ENCODE data around the gene MFNG.
"Not testable (repeated sequence)": the region's sequence is repeated elsewhere in the genome, so short reads cannot be mapped to it uniquely, and the experiment has no call there.

Gene MFNG

DNA sequence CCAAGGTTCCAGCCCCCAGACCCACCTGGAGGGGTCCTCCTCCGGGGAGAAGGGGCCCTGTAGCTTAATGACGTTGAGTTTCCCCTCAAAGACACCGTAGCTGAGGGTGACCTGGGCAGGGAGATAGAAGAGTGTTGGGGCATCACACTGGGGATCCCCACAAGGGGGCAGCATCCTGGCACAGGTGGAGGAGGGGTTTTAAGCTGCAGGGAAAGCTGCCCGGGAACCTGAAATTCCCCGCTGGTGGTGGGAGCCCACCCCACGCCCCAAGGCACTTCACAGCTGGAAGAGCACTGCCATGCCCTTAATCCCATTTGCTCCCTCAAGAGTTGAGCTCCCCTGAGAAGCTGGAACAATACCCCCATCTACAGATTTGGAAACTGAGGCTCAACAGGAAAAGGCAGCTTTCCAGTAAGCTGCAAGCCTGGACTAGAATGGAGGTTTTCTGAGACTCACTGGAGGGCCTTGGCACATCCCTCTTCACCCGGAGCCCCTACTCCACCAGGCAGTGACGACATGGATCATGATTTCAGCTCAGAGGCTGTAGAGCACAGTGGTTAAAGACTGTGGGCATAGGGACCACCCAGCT, 13.7 kb downstream of the MFNG start:
- FAIRE-seq: no peak

DNA sequence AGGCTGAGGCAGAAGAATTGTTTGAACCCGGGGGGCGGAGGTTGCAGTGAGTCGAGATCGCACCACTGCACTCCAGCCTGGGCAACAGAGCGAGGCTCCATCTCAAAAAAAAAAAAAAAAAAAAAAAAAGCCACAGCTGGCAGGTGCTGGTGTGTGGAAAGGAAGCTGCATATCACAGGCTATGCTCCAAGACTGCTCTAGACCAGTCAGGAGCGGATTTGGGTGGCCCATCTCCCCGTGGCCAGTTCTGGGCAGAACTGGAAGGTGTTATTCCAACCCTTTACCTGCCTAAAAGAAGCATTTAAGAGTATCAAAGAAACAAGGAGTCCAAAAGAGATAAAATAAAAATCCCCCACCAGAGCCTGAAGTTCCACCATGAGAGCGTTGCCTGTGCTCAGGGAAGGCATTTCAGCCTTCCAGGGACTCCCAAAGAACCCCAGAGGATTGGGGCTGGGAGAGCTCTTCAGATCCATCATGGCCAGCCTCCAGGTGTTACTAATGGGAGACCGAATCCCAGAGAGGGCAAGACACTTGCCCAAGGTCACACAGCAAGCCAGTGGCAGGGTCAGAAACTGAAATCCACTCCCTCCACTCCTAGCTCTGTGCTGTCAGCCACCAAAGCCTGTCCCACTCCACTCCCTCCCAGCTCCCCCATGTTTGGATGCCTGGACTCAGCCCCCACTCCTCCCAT, 14.3 kb downstream of the MFNG start:
- FAIRE-seq: no peak

- no peak for FAIRE-seq
Observed at GRCh38 chr22:37470087-37470445, 16.1 kb downstream of the MFNG start.

- FAIRE-seq: no peak
Observed at GRCh38 chr22:37469416-37470086, 16.6 kb downstream of the MFNG start.

DNA sequence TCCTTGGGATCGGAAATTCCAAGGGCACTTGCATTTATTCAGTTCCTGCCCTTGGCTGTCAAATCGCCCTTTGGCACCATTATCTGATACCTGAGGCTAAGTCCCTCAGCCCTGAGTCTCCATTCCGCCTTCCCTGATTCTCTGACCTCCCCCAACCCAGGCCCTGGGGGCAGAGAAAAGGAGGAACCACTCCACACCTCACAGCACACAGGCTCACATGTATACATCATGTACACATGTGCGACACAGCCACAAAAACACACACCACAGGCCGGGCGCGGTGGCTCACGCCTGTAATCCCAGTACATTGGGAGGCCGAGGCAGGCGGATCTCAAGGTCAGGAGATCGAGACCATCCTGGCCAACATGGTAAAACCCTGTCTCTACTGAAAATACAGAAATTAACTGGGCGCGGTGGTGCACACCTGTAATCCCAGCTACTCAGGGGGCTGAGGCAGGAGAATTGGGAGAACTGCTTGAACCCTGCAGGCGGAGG, 17.9 kb downstream of the MFNG start:
- not testable (repeated sequence) for FAIRE-seq

DNA sequence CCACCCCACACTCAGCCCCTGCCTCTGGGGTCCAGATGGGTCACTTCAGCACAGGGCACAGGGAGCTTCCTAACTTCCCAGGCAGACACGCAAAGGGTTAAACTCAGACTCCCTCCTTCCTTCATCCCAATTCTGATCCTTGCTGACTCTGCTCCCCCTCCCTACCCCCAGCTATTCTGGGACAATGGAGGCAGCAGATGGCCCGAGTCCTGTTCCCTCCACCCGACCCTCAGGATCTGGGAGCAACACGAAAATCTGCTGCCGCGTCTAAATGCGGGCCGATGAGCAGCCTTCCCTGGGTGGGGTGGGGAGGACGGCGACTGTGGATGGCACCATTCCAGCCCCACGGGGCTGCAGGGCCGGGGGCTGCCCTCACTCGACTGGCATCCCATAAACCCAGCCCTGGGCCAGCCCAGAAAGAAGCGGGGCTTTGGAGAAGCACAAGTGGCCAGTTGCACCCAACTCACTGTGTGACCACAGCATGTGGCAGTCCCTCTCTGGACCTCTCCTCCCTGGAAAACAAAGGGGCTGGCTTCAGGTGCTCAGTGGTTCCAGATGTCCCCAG, 18.7 kb downstream of the MFNG start:
- no peak for FAIRE-seq

DNA sequence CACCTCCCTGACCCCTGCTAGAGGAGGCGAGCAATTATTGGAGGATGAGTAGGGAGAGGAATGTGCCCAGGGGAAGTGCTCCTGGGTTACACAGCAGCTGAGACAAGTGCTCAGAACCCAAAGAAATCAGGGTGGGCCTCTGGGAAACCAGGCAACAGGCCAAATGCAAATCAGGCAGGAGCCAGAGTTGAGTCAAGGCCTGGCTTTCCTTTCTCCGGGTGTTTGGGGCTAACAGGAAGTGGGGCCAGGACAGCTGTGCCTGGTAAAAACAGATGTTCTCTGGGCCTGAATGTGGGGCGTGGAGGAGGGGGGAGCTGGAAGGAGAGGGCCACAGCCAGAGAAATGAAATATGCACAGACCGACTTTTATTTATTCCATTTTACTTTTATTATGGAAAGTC, 22.0 kb downstream of the MFNG start:
- no peak for FAIRE-seq

DNA sequence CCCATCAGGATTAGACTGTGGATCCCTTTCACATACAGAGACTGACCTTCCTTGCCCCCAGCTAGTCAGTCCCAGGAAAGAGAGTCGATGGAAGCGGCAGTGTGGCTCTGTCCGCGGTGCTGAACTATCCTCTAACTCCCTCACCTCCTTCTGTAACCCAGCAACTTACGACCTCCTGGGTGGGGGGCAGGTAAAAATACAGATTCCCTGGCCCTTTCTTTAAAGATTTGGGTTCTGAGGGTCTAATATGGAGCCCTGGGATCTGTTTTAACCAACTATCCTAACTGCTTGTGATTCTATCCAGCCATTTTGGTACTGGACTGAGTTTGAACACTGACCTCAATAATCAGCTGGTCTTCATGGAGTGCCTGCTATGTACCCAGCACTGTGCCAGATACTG, 23.2 kb downstream of the MFNG start:
- no peak for FAIRE-seq

- no peak for FAIRE-seq
Observed at GRCh38 chr22:37462436-37462835, 23.7 kb downstream of the MFNG start.

DNA sequence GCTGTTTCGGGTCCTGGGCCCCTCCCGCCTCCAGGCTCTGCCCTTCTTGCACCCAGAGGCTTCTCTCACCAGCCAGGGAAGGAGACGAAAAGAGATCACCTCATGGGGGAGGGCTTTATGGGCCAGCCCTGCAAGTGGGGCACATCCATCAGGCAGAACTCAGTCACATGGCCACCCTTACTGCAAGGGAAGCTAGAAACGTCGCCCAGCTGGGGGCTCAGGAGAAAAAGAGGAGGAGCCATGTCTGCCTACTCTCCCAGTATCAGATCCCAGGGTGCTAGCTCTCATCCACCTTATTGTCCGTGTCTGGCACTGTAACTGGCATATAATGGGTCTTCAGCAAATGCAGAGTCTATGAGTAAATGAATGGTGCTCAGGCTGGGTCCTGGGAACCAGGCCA, 24.2 kb downstream of the MFNG start:
- FAIRE-seq: no peak

- FAIRE-seq: no peak
Observed at GRCh38 chr22:37460684-37461083, 25.5 kb downstream of the MFNG start.

DNA sequence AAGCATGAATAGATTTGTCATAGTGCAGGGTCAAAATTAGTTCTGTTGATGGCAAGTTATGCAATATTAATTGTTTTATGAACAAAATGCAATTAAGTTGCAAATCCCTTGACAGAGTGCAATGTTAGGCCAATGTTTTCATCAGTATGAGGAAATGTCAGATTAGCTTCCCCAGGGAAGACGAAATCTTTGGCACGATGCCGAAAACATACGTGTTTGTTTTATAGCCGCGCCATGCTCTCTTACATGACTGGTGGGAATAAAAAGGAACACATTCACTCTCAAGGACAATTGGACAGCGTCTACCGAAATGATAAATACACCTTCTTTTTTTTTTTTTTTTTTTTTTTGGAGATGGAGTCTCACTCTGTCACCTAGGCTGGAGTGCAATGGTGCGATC, 27.0 kb downstream of the MFNG start:
- no peak for FAIRE-seq

DNA sequence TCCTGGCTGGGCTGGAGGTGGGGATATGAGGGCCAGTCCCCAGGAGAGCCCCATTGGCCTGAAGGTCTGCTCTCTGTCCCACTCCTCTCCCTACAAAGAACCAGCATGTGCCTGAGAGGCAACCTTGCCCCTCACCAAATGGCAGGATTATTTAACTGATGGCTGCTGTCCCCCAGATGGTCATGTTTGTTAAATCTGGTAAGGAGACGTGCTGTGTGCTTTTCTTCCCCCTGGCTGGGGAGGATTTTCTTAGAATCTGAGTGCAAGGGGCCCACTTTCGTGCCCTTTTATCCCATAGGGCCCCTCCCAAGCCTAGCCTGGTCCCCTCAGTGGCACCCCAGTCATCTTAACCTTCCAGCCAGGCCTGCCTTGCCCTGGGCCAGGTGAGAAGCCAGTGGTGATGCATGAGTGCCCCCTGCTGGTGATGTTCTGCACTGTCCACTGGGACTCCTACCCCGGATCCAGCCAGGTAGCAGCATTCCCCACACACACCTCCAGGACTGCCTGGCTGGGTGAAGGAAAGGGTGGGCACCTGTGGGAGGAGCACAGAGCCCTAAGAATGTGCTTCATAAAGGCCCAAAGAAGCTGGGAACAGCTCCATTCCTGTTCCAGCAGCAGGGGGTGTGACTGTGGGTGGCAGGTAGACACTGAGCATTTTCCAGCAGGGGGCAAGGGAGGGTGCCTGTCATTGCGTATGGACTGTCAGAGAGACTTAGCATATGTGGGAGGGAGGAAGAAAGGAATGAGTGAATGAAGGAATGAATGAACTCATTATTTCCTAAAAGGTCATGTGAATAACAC, 28.9 kb downstream of the MFNG start:
- FAIRE-seq: no peak

- FAIRE-seq: no peak
Observed at GRCh38 chr22:37456346-37456745, 29.8 kb downstream of the MFNG start.

DNA sequence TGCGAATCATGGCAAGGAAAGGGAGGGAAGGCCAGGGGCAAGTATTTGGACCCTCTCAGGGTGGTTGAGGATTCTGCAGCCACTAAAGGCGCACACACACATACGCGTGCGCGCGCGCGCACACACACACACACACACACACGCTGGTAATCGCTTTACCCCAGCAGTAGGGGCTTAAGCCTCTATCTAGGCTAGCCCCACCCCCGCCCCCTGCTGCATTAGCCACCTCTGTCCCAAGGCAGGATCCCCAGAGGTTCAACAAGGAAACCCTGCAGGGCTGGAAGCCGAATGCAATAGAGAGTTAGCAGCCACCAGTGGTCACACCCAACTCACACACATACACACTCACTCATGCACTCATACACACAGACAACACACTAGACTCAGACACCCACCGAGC, 30.3 kb downstream of the MFNG start:
- FAIRE-seq: no peak

DNA sequence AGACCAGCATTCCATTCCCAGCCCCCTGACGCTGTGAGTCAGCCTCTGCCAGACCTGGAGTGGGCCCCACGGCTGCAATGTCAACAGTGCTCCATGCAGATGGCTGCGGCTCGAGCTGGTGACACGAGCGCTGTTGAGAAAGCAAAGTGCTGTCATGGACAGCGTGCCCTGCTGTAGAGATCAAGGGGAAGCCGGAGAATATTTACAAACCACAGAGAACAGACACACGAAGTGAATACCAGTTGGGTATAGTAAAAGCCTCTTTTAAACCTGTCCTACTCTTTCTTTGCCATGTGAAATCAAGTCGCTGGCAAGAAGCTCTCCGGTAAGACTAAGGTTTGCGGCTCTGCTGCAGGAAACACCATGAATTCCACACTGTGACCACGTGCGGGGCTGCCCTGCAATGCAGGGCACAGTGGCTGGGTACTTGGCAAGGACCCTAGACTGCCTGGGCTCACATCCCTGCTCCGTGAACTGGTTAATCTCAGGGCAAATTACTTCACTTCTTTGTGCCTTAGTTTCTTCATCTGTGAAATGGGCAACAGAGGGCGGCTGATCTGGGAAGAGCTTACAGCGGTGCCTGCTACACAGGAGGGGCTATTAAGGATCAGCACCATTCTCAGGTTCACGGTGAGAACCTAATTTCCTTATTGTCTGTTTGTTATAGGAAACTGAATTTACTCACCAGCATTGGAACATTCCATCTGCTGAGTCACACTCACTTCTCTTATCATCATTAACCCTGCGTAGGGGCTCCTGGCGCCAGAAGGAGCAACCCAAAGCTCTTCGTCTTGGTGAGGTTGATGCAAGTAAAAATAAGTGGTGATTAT, 31.1 kb downstream of the MFNG start:
- no peak for FAIRE-seq

GRCh38 chr22:37453696-37454095, 32.5 kb downstream of the MFNG start:
- no peak for FAIRE-seq

- FAIRE-seq: no peak
Observed at GRCh38 chr22:37451218-37451617, 35.0 kb downstream of the MFNG start.

DNA sequence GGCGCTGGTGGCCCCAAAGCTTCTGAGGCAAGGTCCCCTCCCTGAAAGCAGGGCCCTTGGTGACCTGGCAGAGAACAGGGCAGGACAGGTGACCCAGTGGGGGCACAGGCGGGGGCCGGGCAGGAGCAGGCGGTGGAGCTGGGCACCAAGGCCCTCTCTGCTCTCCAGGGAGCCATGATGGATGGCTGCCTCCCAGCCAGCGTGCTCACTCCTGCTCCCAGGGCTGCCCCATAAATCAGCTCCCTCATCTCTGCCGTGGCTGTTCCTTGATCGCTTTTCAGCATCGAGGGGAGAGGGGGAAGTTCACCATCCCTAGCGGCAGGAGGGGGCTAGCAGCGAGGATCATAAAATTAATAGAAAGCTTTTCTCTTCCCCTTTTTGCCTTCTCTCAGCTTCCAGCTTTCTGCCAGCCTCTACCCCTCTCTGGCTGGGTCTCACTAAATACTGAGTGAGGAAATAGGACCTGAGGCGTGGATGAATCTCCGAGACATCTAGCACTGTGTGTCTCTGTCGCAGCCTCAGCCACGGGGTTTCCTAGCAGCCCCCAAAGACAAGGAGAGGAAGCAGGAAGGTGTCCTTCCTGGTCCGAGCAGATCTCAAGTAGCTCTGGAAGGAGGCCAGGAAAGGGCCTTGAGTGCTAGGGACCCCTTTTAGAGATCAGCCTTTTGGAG, 36.7 kb downstream of the MFNG start:
- FAIRE-seq: no peak

- FAIRE-seq: no peak
Observed at GRCh38 chr22:37448516-37449127, 37.6 kb downstream of the MFNG start.

DNA sequence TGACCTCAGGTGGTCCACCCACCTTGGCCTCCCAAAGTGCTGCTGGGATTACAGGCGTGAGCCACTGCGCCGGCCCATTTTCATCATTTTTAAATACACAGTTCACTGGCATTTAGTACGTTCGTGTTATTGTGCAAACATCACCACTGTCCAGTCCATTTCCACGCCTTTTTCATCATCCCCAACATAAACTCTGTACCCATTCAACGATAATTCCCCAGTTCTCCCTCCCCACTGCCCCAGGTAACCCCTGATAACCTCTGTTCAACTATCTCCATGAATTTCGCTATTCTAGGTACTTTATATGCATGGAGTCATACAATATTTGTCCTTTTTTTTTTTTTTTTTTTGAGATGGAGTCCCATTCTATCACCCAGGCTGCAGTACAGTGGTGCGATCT, 40.7 kb downstream of the MFNG start:
- FAIRE-seq: no peak

Measured in colon (tissue), 2 donors.